Fibroblast of pulmonary artery (primary cell): ENCODE results near the gene GNB1L.

Experiments used
- DNase-seq: peaks from one replicate; pipeline ENCODE4 v3.0.0-alpha.2; 2010; ENCODE audit warnings: low read depth
- H3K4me3 ChIP-seq: replicated peaks from 2 replicates; pipeline ENCODE4 v1.5.1; 2011; ENCODE audit warnings: low read depth, mild to moderate bottlenecking, control low read depth, low read length, moderate library complexity
- CTCF ChIP-seq: IDR thresholded peaks from 2 replicates; pipeline ENCODE4 v1.5.1; 2011; ENCODE audit warnings: mild to moderate bottlenecking, control low read depth, low read length, inconsistent platforms; ENCODE audit errors: missing control alignments

The GNB1L gene

GRCh38 chr22:19765477-19766239 lies 89.0 kb downstream of the GNB1L start:
- TF ChIP-seq CTCF = no peak
- DNase-seq = no peak
- no peak overlapping the region for H3K4me3 ChIP-seq

- no peak for DNase-seq
- TF ChIP-seq CTCF = no peak
Measured at GRCh38 chr22:19764636-19765476, 89.8 kb downstream of the GNB1L start.

GRCh38 chr22:19764299-19764593 lies 90.4 kb downstream of the GNB1L start:
- TF ChIP-seq CTCF = no peak
- no peak overlapping the region for H3K4me3 ChIP-seq
- DNase-seq = no peak

More at GRCh38 chr22:19764636-19765476, 89.8 kb downstream of the GNB1L start:
- no peak overlapping the region for H3K4me3 ChIP-seq

- no peak for TF ChIP-seq CTCF
- no peak overlapping the region for H3K4me3 ChIP-seq
- no peak for DNase-seq
Measured at GRCh38 chr22:19763458-19764298, 91.0 kb downstream of the GNB1L start.

- no peak overlapping the region for H3K4me3 ChIP-seq
- no peak for DNase-seq
- no peak for TF ChIP-seq CTCF
Measured at GRCh38 chr22:19762568-19763457, 91.9 kb downstream of the GNB1L start.
